ENCODE results near the gene MRPL10.

Gene MRPL10

DNA sequence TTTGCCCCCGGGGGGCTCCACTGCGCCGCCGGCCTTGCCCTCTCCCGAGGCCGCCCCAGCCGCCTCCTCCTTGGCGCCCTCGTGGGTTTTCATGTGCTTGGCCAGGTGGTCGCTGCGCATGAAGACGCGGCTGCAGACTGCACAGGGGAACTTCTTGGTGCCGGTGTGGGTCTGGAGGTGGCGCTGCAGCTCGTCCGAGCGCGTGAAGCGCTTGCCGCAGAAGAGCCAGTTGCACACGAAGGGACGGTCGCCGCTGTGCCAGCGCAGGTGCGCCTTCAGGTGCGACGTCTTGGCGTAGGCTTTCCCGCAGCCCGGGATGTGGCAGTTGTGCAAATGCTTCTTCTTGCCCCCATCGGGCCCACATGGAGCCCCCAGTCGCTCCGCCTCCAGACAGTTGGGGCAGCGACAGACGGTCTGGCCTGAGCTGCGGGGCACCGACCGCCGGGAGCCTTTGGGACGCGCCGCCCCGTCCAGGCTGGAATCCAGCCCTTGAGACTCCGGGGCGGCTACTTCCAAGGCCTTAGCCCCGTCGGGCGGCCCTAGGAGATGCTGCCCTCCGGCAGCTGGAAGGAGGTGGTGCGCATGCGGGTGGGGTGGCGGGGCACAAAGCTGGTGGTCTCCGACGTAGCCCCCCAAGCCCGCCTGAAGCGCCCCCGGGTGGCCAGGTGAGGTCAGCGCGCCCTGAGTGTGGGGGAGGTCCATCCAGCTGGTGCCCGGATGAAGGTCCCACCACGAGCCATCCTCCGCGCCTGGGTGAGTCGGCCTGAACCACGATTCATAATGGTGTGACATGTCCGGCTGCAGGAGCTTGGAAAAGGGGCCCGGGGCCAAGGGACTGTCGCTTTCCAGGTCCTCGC, 16.2 kb upstream of the MRPL10 start:
- POLR2A ChIA-PET = interaction anchor here (0.9 to 4.4 kb wide), 2 partner anchors 15 to 48 kb away, joined by 3 to 15 read pairs; partner anchors contain the start of gene SP2
- no peaks in the 10 kb centered on the region for H3K9me3 ChIP-seq (ENCODE audit: control insufficient read depth, insufficient read depth, low read depth, low read length)
- no peak overlapping the region for H3K4me3 ChIP-seq (ENCODE audit: low read depth, low read length)
- CTCF ChIA-PET = interaction anchor here (0.6 to 19.4 kb wide), 14 partner anchors 10 to 391 kb away, joined by 3 to 837 read pairs (median 4); partner anchors contain the start of genes CDK5RAP3, PNPO and SP2
- no peak for TF ChIP-seq ZNF561 (tag by site-specific recombination; IDR thresholded peaks at IDR 0.05; ENCODE audit: borderline replicate concordance)
- TF ChIP-seq EGR2 (tag by site-specific recombination; IDR thresholded peaks at IDR 0.05; ENCODE audit: low read depth) = no peak
- TF ChIP-seq, protein P1, sequence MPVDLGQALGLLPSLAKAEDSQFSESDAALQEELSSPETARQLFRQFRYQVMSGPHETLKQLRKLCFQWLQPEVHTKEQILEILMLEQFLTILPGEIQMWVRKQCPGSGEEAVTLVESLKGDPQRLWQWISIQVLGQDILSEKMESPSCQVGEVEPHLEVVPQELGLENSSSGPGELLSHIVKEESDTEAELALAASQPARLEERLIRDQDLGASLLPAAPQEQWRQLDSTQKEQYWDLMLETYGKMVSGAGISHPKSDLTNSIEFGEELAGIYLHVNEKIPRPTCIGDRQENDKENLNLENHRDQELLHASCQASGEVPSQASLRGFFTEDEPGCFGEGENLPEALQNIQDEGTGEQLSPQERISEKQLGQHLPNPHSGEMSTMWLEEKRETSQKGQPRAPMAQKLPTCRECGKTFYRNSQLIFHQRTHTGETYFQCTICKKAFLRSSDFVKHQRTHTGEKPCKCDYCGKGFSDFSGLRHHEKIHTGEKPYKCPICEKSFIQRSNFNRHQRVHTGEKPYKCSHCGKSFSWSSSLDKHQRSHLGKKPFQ (tag by site-specific recombination; IDR thresholded peaks at IDR 0.05) = no peak
- TF ChIP-seq, protein P2, sequence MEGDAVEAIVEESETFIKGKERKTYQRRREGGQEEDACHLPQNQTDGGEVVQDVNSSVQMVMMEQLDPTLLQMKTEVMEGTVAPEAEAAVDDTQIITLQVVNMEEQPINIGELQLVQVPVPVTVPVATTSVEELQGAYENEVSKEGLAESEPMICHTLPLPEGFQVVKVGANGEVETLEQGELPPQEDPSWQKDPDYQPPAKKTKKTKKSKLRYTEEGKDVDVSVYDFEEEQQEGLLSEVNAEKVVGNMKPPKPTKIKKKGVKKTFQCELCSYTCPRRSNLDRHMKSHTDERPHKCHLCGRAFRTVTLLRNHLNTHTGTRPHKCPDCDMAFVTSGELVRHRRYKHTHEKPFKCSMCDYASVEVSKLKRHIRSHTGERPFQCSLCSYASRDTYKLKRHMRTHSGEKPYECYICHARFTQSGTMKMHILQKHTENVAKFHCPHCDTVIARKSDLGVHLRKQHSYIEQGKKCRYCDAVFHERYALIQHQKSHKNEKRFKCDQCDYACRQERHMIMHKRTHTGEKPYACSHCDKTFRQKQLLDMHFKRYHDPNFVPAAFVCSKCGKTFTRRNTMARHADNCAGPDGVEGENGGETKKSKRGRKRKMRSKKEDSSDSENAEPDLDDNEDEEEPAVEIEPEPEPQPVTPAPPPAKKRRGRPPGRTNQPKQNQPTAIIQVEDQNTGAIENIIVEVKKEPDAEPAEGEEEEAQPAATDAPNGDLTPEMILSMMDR (tag by site-specific recombination; IDR thresholded peaks at IDR 0.05) = 0 out of 2 replicates have a peak, but pooled peaks have one; percentile 39
- TF ChIP-seq ZNF48 (tag by site-specific recombination; IDR thresholded peaks at IDR 0.05) = no peak
- TF ChIP-seq, protein P3, sequence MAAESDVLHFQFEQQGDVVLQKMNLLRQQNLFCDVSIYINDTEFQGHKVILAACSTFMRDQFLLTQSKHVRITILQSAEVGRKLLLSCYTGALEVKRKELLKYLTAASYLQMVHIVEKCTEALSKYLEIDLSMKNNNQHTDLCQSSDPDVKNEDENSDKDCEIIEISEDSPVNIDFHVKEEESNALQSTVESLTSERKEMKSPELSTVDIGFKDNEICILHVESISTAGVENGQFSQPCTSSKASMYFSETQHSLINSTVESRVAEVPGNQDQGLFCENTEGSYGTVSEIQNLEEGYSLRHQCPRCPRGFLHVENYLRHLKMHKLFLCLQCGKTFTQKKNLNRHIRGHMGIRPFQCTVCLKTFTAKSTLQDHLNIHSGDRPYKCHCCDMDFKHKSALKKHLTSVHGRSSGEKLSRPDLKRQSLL (tag by site-specific recombination; IDR thresholded peaks at IDR 0.05) = no peak
- no peak for TF ChIP-seq GLI2 (tag by site-specific recombination; IDR thresholded peaks at IDR 0.05; ENCODE audit: borderline replicate concordance, low read depth)
- no peak for TF ChIP-seq ZNF24 (tag by site-specific recombination; IDR thresholded peaks at IDR 0.05)
- TF ChIP-seq ZFP41 (tag by site-specific recombination; IDR thresholded peaks at IDR 0.05; ENCODE audit: borderline replicate concordance) = no peak
- peaks cover 0 to 4% of the 10 kb centered on the region in 2 experiments; a peak in 1 of 3 replicates for H3K36me3 ChIP-seq (ENCODE audit: control insufficient read depth in 2 of 2, insufficient read depth in 1 of 2, low read length in 2 of 2)
- H3K27ac ChIP-seq (ENCODE audit: extremely low read depth, low read depth, low read length) = no peak overlapping the region
- H3K4me1 ChIP-seq (ENCODE audit: control insufficient read depth, insufficient read depth, low read length) = peaks cover 4% of the 10 kb centered on the region; the same call in 1 of the 2 replicates

GRCh38 chr17:47846716-47847340, 15.5 kb upstream of the MRPL10 start:
- CTCF ChIA-PET = interaction anchor here (0.6 to 19.4 kb wide), 5 partner anchors 9 to 171 kb away, joined by 3 to 837 read pairs (median 3); partner anchors contain the start of genes CDK5RAP3 and SP2
- H3K9me3 ChIP-seq (ENCODE audit: control insufficient read depth, insufficient read depth, low read depth, low read length) = no peaks in the 10 kb centered on the region
- POLR2A ChIA-PET = interaction anchor here (0.5 to 4.4 kb wide), 2 partner anchors 34 to 49 kb away, joined by 5 to 15 read pairs; partner anchors contain the start of gene SP2
- no peak overlapping the region for H3K4me3 ChIP-seq (ENCODE audit: low read depth, low read length)
- H3K36me3 ChIP-seq (ENCODE audit: control insufficient read depth in 2 of 2, insufficient read depth in 1 of 2, low read length in 2 of 2) = peaks cover 0 to 4% of the 10 kb centered on the region in 2 experiments; a peak in 1 of 3 replicates
- peaks cover 4% of the 10 kb centered on the region; the same call in 1 of the 2 replicates for H3K4me1 ChIP-seq (ENCODE audit: control insufficient read depth, insufficient read depth, low read length)
- no peak overlapping the region for H3K27ac ChIP-seq (ENCODE audit: extremely low read depth, low read depth, low read length)
- no peak for TF ChIP-seq ZSCAN30 (tag by site-specific recombination; IDR thresholded peaks at IDR 0.05)
- TF ChIP-seq, protein P4, sequence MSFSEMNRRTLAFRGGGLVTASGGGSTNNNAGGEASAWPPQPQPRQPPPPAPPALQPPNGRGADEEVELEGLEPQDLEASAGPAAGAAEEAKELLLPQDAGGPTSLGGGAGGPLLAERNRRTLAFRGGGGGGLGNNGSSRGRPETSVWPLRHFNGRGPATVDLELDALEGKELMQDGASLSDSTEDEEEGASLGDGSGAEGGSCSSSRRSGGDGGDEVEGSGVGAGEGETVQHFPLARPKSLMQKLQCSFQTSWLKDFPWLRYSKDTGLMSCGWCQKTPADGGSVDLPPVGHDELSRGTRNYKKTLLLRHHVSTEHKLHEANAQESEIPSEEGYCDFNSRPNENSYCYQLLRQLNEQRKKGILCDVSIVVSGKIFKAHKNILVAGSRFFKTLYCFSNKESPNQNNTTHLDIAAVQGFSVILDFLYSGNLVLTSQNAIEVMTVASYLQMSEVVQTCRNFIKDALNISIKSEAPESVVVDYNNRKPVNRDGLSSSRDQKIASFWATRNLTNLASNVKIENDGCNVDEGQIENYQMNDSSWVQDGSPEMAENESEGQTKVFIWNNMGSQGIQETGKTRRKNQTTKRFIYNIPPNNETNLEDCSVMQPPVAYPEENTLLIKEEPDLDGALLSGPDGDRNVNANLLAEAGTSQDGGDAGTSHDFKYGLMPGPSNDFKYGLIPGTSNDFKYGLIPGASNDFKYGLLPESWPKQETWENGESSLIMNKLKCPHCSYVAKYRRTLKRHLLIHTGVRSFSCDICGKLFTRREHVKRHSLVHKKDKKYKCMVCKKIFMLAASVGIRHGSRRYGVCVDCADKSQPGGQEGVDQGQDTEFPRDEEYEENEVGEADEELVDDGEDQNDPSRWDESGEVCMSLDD (tag by site-specific recombination; IDR thresholded peaks at IDR 0.05) = no peak
- TF ChIP-seq TCF7L2 (IDR thresholded peaks at IDR 0.05; ENCODE audit: borderline replicate concordance, low read depth, low read length) = peak; percentile 38; the same call in 1 of the 2 replicates
- no peak for TF ChIP-seq ZBTB8A (tag by site-specific recombination; IDR thresholded peaks at IDR 0.05)
- TF ChIP-seq, protein P5, sequence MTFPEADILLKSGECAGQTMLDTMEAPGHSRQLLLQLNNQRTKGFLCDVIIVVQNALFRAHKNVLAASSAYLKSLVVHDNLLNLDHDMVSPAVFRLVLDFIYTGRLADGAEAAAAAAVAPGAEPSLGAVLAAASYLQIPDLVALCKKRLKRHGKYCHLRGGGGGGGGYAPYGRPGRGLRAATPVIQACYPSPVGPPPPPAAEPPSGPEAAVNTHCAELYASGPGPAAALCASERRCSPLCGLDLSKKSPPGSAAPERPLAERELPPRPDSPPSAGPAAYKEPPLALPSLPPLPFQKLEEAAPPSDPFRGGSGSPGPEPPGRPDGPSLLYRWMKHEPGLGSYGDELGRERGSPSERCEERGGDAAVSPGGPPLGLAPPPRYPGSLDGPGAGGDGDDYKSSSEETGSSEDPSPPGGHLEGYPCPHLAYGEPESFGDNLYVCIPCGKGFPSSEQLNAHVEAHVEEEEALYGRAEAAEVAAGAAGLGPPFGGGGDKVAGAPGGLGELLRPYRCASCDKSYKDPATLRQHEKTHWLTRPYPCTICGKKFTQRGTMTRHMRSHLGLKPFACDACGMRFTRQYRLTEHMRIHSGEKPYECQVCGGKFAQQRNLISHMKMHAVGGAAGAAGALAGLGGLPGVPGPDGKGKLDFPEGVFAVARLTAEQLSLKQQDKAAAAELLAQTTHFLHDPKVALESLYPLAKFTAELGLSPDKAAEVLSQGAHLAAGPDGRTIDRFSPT (tag by site-specific recombination; IDR thresholded peaks at IDR 0.05) = no peak
- no peak for TF ChIP-seq ZNF19 (tag by site-specific recombination; IDR thresholded peaks at IDR 0.05; ENCODE audit: low read depth)
- no peak for TF ChIP-seq ZNF239 (tag by site-specific recombination; IDR thresholded peaks at IDR 0.05)

Data from HEK293 (cell line).